ENCODE measurements around the gene FAXDC2. TPM values are rescaled to one million over a fixed set of nuclear protein-coding genes. Genes with fewer than 3 reads are reported as not detected.

Gene FAXDC2
- total RNA-seq, 2 experiments from 2014 or later, result not detected

- Mint-ChIP-seq H3K9me3 (no peaks in the 10 kb centered on the region), H3K36me3 (ENCODE audit: low read depth) (peaks cover 10% of the 10 kb centered on the region), H3K4me1 (ENCODE audit: low read depth) (peaks cover 93% of the 10 kb centered on the region), H3K27me3 (ENCODE audit: low read depth) (no peaks in the 10 kb centered on the region), H3K4me3 (no peak overlapping the region), H3K27ac (peak overlapping the region; percentile 46)
- DNase-seq, result no peak
- intact Hi-C loops (cut with micrococcal nuclease), result no loop called here
- CTCF ChIA-PET, result interaction anchor here (1.2 kb wide), 1 partner anchor 17 kb away, joined by 3 read pairs; no protein-coding TSS in a partner anchor
Measured at GRCh38 chr5:154783774-154784460, 66.5 kb downstream of the FAXDC2 start.

GRCh38 chr5:154782812-154783592 lies 67.4 kb downstream of the FAXDC2 start:
- Mint-ChIP-seq H3K27ac (peak overlapping the region; percentile 46), H3K9me3 (no peaks in the 10 kb centered on the region), H3K36me3 (ENCODE audit: low read depth) (peaks cover 8% of the 10 kb centered on the region), H3K27me3 (ENCODE audit: low read depth) (no peaks in the 10 kb centered on the region), H3K4me3 (no peak overlapping the region), H3K4me1 (ENCODE audit: low read depth) (peaks cover 93% of the 10 kb centered on the region)
- CTCF ChIA-PET, result interaction anchor here (1.2 kb wide), 1 partner anchor 16 kb away, joined by 3 read pairs; no protein-coding TSS in a partner anchor
- no peak for DNase-seq
- intact Hi-C loops (cut with micrococcal nuclease), result no loop called here

- Mint-ChIP-seq H3K36me3 (ENCODE audit: low read depth) (peaks cover 8% of the 10 kb centered on the region), H3K27ac (no peak overlapping the region), H3K4me1 (ENCODE audit: low read depth) (peaks cover 88% of the 10 kb centered on the region), H3K27me3 (ENCODE audit: low read depth) (no peaks in the 10 kb centered on the region), H3K4me3 (no peak overlapping the region), H3K9me3 (no peaks in the 10 kb centered on the region)
- CTCF ChIA-PET, result no interaction called here
- intact Hi-C loops (cut with micrococcal nuclease), result no loop called here
- DNase-seq, result no peak
Measured at GRCh38 chr5:154782326-154782725, 68.1 kb downstream of the FAXDC2 start.

DNA sequence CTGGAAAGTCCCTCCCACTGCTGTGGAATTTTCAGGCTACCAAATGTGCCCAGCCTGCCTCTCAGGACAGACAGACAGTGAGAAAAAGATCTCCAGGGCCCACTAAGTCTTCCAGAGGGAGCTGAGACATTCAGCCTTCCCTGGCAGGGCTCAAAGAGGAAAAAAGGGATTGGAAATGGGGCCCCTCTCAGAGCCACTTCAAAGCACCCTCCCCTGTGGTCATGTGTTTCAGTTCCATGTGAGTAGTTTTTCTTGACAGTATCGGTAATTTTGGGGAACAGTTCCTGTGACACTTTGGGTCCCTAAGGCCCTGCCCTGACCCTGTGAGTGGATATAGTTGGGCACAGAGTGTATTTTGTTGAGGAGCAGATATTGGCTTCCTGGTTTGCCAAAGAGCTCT lies 70.3 kb downstream of the FAXDC2 start:
- DNase-seq, result no peak
- Mint-ChIP-seq H3K9me3 (no peaks in the 10 kb centered on the region), H3K27ac (peak overlapping the region; percentile 63), H3K27me3 (ENCODE audit: low read depth) (no peaks in the 10 kb centered on the region), H3K4me3 (no peak overlapping the region), H3K4me1 (ENCODE audit: low read depth) (peaks cover 74% of the 10 kb centered on the region), H3K36me3 (ENCODE audit: low read depth) (peaks cover 8% of the 10 kb centered on the region)
- intact Hi-C loops (cut with micrococcal nuclease), result loop anchor here (2.0 kb wide), 1 partner anchor 19 kb away; no protein-coding TSS in a partner anchor
- CTCF ChIA-PET, result no interaction called here

GRCh38 chr5:154779105-154779504 lies 71.3 kb downstream of the FAXDC2 start:
- no peak for DNase-seq
- no peak overlapping the region for H3K4me3 Mint-ChIP-seq
- H3K27me3 Mint-ChIP-seq (ENCODE audit: low read depth), result no peaks in the 10 kb centered on the region
- H3K4me1 Mint-ChIP-seq (ENCODE audit: low read depth), result peaks cover 72% of the 10 kb centered on the region
- intact Hi-C loops (cut with micrococcal nuclease), result no loop called here
- H3K27ac Mint-ChIP-seq, result peak overlapping the region; percentile 18
- H3K36me3 Mint-ChIP-seq (ENCODE audit: low read depth), result peaks cover 11% of the 10 kb centered on the region
- H3K9me3 Mint-ChIP-seq, result no peaks in the 10 kb centered on the region
- CTCF ChIA-PET, result no interaction called here

GRCh38 chr5:154778534-154778933 lies 71.9 kb downstream of the FAXDC2 start:
- Mint-ChIP-seq H3K27ac (no peak overlapping the region), H3K27me3 (ENCODE audit: low read depth) (no peaks in the 10 kb centered on the region), H3K4me3 (no peak overlapping the region), H3K36me3 (ENCODE audit: low read depth) (peaks cover 13% of the 10 kb centered on the region), H3K4me1 (ENCODE audit: low read depth) (peaks cover 72% of the 10 kb centered on the region), H3K9me3 (no peaks in the 10 kb centered on the region)
- intact Hi-C loops (cut with micrococcal nuclease), result no loop called here
- CTCF ChIA-PET, result interaction anchor here (0.6 kb wide), 1 partner anchor 67 kb away, joined by 3 read pairs; no protein-coding TSS in a partner anchor
- no peak for DNase-seq

DNA sequence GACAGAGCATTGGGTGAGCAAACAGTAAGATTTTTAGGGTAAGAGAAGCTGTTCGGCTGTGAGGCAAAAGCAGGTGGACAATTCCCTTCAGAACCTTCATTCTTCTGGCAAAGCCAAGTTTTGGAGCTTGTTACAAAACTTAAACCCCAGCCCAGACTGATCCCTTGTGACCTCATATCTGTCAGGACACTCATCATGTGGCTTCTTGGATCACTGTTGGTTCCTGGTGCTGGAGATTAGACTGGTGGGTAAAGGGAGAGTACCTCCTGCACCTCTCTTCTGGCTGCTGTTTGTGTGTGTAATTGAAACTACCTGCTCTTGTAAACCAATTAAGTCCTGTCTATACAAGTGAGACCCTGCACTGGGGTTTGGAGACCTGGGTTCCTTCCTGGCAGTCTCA lies 74.2 kb downstream of the FAXDC2 start:
- no peak overlapping the region for H3K4me3 Mint-ChIP-seq
- H3K4me1 Mint-ChIP-seq (ENCODE audit: low read depth), result peaks cover 67% of the 10 kb centered on the region
- H3K27me3 Mint-ChIP-seq (ENCODE audit: low read depth), result no peaks in the 10 kb centered on the region
- intact Hi-C loops (cut with micrococcal nuclease), result no loop called here
- H3K9me3 Mint-ChIP-seq, result no peaks in the 10 kb centered on the region
- peaks cover 17% of the 10 kb centered on the region for H3K36me3 Mint-ChIP-seq (ENCODE audit: low read depth)
- no peak for DNase-seq
- CTCF ChIA-PET, result no interaction called here
- no peak overlapping the region for H3K27ac Mint-ChIP-seq

DNA sequence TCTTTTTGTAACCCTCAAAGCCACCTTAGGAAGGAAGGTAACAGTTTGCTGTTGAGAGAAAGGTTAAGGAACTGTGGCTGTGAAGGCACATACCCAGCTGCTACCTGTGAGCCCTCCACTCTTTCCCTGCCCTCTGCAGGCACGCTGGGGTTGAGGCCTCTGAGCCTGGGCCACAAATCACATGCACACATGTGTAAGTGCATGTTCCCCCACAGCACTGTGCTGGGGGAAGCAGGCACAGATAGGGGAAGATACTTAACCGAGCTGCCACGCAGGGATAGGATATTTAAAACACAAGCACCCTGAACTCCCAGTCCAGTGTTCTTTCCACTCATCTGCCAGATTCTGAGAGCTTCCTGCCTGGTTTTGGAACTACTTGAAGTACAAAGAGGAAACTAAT lies 77.1 kb downstream of the FAXDC2 start:
- intact Hi-C loops (cut with micrococcal nuclease), result no loop called here
- H3K36me3 Mint-ChIP-seq (ENCODE audit: low read depth), result peaks cover 13% of the 10 kb centered on the region
- DNase-seq, result no peak
- no peak overlapping the region for H3K27ac Mint-ChIP-seq
- no peaks in the 10 kb centered on the region for H3K27me3 Mint-ChIP-seq (ENCODE audit: low read depth)
- H3K4me1 Mint-ChIP-seq (ENCODE audit: low read depth), result peaks cover 64% of the 10 kb centered on the region
- no peaks in the 10 kb centered on the region for H3K9me3 Mint-ChIP-seq
- CTCF ChIA-PET, result interaction anchor here (0.6 kb wide), 1 partner anchor 76 kb away, joined by 3 read pairs; no protein-coding TSS in a partner anchor
- no peak overlapping the region for H3K4me3 Mint-ChIP-seq

DNA sequence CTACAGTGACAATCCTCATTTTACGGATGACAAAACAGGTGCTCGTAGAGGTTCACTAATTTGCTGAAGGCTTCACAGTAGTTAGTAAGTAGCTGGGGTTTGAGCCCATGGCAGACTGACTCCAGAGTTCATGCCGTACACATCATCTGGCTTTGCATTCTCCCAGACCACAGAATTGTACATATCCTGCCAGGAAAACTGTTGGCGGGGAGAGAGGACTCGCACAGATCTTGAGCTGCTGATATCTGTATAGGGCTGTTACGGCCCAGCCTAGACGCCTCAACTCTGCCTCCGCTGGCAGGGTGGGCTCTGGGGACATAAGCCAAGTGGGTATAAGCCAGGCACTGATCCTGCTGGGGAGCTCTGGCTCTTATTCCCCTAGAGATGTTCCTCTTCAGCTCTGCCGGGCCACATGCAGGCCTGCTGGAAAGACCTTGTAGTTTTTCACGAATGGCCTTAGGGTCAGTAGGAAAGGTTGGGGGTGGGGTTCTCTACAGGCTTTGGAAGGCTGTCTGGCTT lies 79.0 kb downstream of the FAXDC2 start:
- no peak for DNase-seq
- CTCF ChIA-PET, result no interaction called here
- intact Hi-C loops (cut with micrococcal nuclease), result no loop called here
- Mint-ChIP-seq H3K27ac (no peak overlapping the region), H3K36me3 (ENCODE audit: low read depth) (peaks cover 18% of the 10 kb centered on the region), H3K27me3 (ENCODE audit: low read depth) (no peaks in the 10 kb centered on the region), H3K4me3 (no peak overlapping the region), H3K4me1 (ENCODE audit: low read depth) (peaks cover 78% of the 10 kb centered on the region), H3K9me3 (no peaks in the 10 kb centered on the region)

- no peaks in the 10 kb centered on the region for H3K27me3 Mint-ChIP-seq (ENCODE audit: low read depth)
- DNase-seq, result no peak
- CTCF ChIA-PET, result no interaction called here
- peak overlapping the region; percentile 44 for H3K27ac Mint-ChIP-seq
- intact Hi-C loops (cut with micrococcal nuclease), result no loop called here
- H3K4me1 Mint-ChIP-seq (ENCODE audit: low read depth), result peaks cover 85% of the 10 kb centered on the region
- H3K4me3 Mint-ChIP-seq, result no peak overlapping the region
- H3K36me3 Mint-ChIP-seq (ENCODE audit: low read depth), result peaks cover 19% of the 10 kb centered on the region
- H3K9me3 Mint-ChIP-seq, result no peaks in the 10 kb centered on the region
Measured at GRCh38 chr5:154770111-154770510, 80.3 kb downstream of the FAXDC2 start.

Data from activated naive CD4-positive, alpha-beta T cell treated with anti-CD3 and anti-CD28 coated beads for 36 hours (primary cell).